Gastroesophageal sphincter (tissue), 4 donors: ENCODE results near the gene RRP8. TPM values are rescaled to one million over a fixed set of nuclear protein-coding genes. Genes with fewer than 3 reads are reported as not detected.

Experiments
- ATAC-seq: fragments of 150-250 bp; one replicate; pipeline ENCODE4 v1.9.1; 2016; ENCODE audit warnings: mild to moderate bottlenecking, moderate library complexity
- H3K27ac ChIP-seq, 4 donors: fragments of 200-600 bp; sonication (generic) in 3 of 4; 1 replicate in 3 of 4; 2 replicates in 1 of 4; pipeline ENCODE4 v1.5.1; 2016 to 2019
- H3K27me3 ChIP-seq: fragments of 200-600 bp; sonication (generic); one replicate; pipeline ENCODE4 v1.5.1; 2019
- H3K36me3 ChIP-seq, 2 donors: fragments of 200-600 bp; sonication (generic); one replicate each; pipeline ENCODE4 v1.5.1; 2019; ENCODE audit warnings: control low read depth in 1 of 2
- H3K4me1 ChIP-seq, 3 donors: fragments of 200-600 bp; sonication (generic); 1 replicate in 2 of 3; 2 replicates in 1 of 3; pipeline ENCODE4 v1.5.1; 2016 to 2019; ENCODE audit warnings: control low read depth in 2 of 3
- H3K4me3 ChIP-seq, 2 donors: fragments of 200-600 bp; sonication (generic); one replicate each; pipeline ENCODE4 v1.5.1; 2019; ENCODE audit warnings: mild to moderate bottlenecking in 1 of 2, moderate library complexity in 1 of 2
- H3K9me3 ChIP-seq, 3 donors: fragments of 200-600 bp; sonication (generic); one replicate each; pipeline ENCODE4 v1.5.1; 2017 to 2019; ENCODE audit warnings: control low read depth in 2 of 3
- CTCF ChIP-seq, 4 experiments: fragments of 200-600 bp in 2 of 4; fragments of 450-650 bp in 2 of 4; sonication (generic) in 1 of 4; IDR thresholded peaks; one replicate each; pipeline ENCODE4 v1.5.1; 2017 to 2019; ENCODE audit warnings: antibody characterized with exemption in 4 of 4, mild to moderate bottlenecking in 2 of 4, moderate library complexity in 2 of 4
- EP300 ChIP-seq: sonication (generic); formaldehyde crosslinking; IDR thresholded peaks from one replicate; pipeline ENCODE4 v1.6.1; 2017; ENCODE audit warnings: antibody characterized with exemption, mild to moderate bottlenecking
- POLR2A ChIP-seq, 2 donors: fragments of 450-650 bp; IDR thresholded peaks; one replicate each; pipeline ENCODE4 v1.6.1; 2017; ENCODE audit warnings: antibody characterized with exemption in 2 of 2, mild to moderate bottlenecking in 2 of 2, moderate library complexity in 1 of 2
- POLR2AphosphoS5 ChIP-seq: sonication (generic); formaldehyde crosslinking; IDR thresholded peaks from one replicate; pipeline ENCODE4 v1.6.1; 2017; ENCODE audit warnings: antibody characterized with exemption
- WGBS, 2 donors: methylation state at CpG; one replicate each; pipeline ENCODE4 v1.1.5; 2018; ENCODE audit warnings: low coverage in 1 of 2; 5-methylcytosine and 5-hydroxymethylcytosine counted together
- total RNA-seq, 4 donors: library from RNA; depleted of rRNA; stranded (reverse); fragments of >200 nt; gene quantifications; one replicate each; pipeline ENCODE4 v1.1.0, GENCODE V29; 2016

Gene RRP8
- total RNA-seq, 4 donors from 2014 or later = 25.7 to 32.4 (median 28.1) TPM

- WGBS, 2 donors = 73% methylated on average over 4 of the region's 10 CpGs; no CpG with 5 or more reads in 1 of the 2 donors
- H3K9me3 ChIP-seq = no peaks in the 10 kb centered on the region
- H3K27ac ChIP-seq = no peak overlapping the region
- no peak overlapping the region for H3K4me3 ChIP-seq
- TF ChIP-seq POLR2A (IDR thresholded peaks at IDR 0.05) (no peak), CTCF (IDR thresholded peaks at IDR 0.05) (no peak), EP300 (no peak), POLR2AphosphoS5 (no peak)
- H3K36me3 ChIP-seq = peaks cover 0 to 59% of the 10 kb centered on the region in 2 donors
- no peak for ATAC-seq
- H3K4me1 ChIP-seq = peaks cover 0 to 7% (median 0%) of the 10 kb centered on the region in 3 donors
- H3K27me3 ChIP-seq = no peaks in the 10 kb centered on the region
Measured at GRCh38 chr11:6563667-6564066, 39.7 kb downstream of the RRP8 start.

DNA sequence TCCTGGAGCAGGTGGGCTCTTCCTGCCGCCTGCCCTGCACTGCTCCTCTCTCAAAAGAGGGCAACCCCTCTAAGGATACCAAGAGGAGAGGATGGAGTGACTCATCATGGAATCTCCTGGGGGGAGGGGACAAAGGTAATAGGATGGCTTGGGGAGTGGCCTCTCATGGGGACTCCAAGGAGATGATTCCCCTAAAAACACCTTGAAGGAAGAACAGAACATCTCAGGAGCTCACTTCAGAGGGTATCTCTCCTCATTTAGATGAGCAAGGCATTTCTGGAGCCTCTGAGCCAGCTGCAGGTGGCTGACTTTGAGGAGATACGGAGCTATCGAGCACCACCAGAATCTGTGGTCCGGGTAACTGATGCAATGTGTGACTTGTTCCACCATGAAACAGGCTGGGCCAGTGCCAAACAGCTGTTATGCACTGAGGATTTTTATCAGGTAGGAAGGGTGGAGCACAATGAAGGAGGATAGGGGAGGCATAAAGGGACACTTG, 40.2 kb downstream of the RRP8 start:
- WGBS, 2 donors = no CpG with 5 or more reads among the region's 4 CpGs
- TF ChIP-seq CTCF (IDR thresholded peaks at IDR 0.05) (no peak), POLR2AphosphoS5 (no peak), POLR2A (IDR thresholded peaks at IDR 0.05) (no peak), EP300 (no peak)
- Histone ChIP-seq H3K9me3 (no peaks in the 10 kb centered on the region), H3K4me1 (peaks cover 0 to 2% (median 0%) of the 10 kb centered on the region in 3 donors), H3K27me3 (no peaks in the 10 kb centered on the region), H3K27ac (no peak overlapping the region), H3K4me3 (no peak overlapping the region), H3K36me3 (peaks cover 0 to 64% of the 10 kb centered on the region in 2 donors)
- ATAC-seq = no peak

GRCh38 chr11:6561288-6561687, 42.1 kb downstream of the RRP8 start:
- ATAC-seq = no peak
- 92 to 93% methylated on average over 3 of the region's 3 CpGs for WGBS, 2 donors
- Histone ChIP-seq H3K36me3 (peaks cover 0 to 62% of the 10 kb centered on the region in 2 donors), H3K9me3 (no peaks in the 10 kb centered on the region), H3K4me3 (no peak overlapping the region), H3K4me1 (no peaks in the 10 kb centered on the region), H3K27ac (no peak overlapping the region), H3K27me3 (no peaks in the 10 kb centered on the region)
- TF ChIP-seq POLR2AphosphoS5 (no peak), POLR2A (IDR thresholded peaks at IDR 0.05) (no peak), CTCF (IDR thresholded peaks at IDR 0.05) (no peak), EP300 (no peak)

DNA sequence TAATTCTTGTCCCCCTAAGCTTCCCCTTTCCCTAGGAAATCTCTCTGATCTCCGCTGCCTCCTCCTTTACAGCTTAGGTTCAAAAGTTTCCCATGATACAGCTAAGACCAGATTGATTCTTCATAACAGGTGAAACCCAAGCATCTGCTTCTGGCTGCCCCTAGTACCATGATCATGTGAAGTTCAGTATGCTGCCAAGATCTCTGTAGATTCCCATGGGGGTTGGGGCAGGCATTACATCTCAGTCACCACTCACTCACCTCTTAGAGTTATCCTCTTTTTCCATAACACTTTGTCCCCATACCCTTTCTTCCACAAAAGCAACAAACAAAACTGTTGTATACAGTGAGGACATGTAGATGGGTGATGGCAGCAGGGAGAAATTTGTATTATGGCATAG, 44.0 kb downstream of the RRP8 start:
- no peak for TF ChIP-seq EP300
- TF ChIP-seq POLR2AphosphoS5 = no peak
- TF ChIP-seq CTCF (IDR thresholded peaks at IDR 0.05) = no peak
- TF ChIP-seq POLR2A (IDR thresholded peaks at IDR 0.05) = no peak
- Histone ChIP-seq H3K4me1 (no peaks in the 10 kb centered on the region), H3K9me3 (no peaks in the 10 kb centered on the region), H3K4me3 (no peak overlapping the region), H3K36me3 (peaks cover 0 to 51% of the 10 kb centered on the region in 2 donors), H3K27ac (no peak overlapping the region), H3K27me3 (no peaks in the 10 kb centered on the region)
- WGBS, 2 donors = 100% methylated on average over 1 of the region's 1 CpG; no CpG with 5 or more reads in 1 of the 2 donors
- no peak for ATAC-seq
